ENCODE measurements around the gene CACNA2D4. TPM values are rescaled to one million over a fixed set of nuclear protein-coding genes. Genes with fewer than 3 reads are reported as not detected.

The CACNA2D4 gene
- total RNA-seq, 1 experiment from 2014 or later = 1.7 TPM

GRCh38 chr12:1779783-1780182, 138.7 kb downstream of the CACNA2D4 start:
- H4K20me1 ChIP-seq (ENCODE audit: insufficient read depth) = no peaks in the 10 kb centered on the region
- H2AFZ ChIP-seq (ENCODE audit: low read depth, low read length, poor library complexity, severe bottlenecking) = no peak overlapping the region
- H3K4me3 ChIP-seq (replicated peaks in 1 of 2; ENCODE audit: low read depth in 1 of 2, low read length in 2 of 2) = no peak overlapping the region
- no peak overlapping the region for H3K27ac ChIP-seq (ENCODE audit: low read depth, low read length)
- ChIA-PET RAD21 (ENCODE audit: low non-redundant PET in 1 of 2, low total read pairs in 2 of 2, uncharacterized antibody in 2 of 2, unreplicated experiment in 2 of 2) (no interaction called here), POLR2A (no interaction called here), CTCF (no interaction called here)
- no peaks in the 10 kb centered on the region for H3K9me2 ChIP-seq (ENCODE audit: insufficient read depth)
- BruUV-seq (replicated peaks) = no TSS peak
- TF ChIP-seq TCF7L2 (IDR thresholded peaks at IDR 0.05; ENCODE audit: borderline replicate concordance, extremely low read depth, insufficient read depth, insufficient read length) (no peak), ELF1 (IDR thresholded peaks at IDR 0.05; ENCODE audit: borderline replicate concordance, low read depth) (no peak), POLR2A (IDR thresholded peaks at IDR 0.05; ENCODE audit: borderline replicate concordance, extremely low read depth, insufficient read depth, insufficient read length) (no peak), ZNF274 (IDR thresholded peaks at IDR 0.05; ENCODE audit: low read depth, low read length) (no peak), RAD21 (IDR thresholded peaks at IDR 0.05; ENCODE audit: low read depth) (no peak), EZH2phosphoT487 (IDR thresholded peaks at IDR 0.05; ENCODE audit: borderline replicate concordance) (no peak), SP1 (IDR thresholded peaks at IDR 0.05; ENCODE audit: low read depth) (no peak), FOSL1 (IDR thresholded peaks at IDR 0.05; ENCODE audit: low read depth) (no peak), POLR2AphosphoS5 (IDR thresholded peaks at IDR 0.05; ENCODE audit: low read depth, low read length) (no peak), SRF (IDR thresholded peaks at IDR 0.05; ENCODE audit: low read depth) (no peak), SIN3A (IDR thresholded peaks at IDR 0.05; ENCODE audit: low read depth) (no peak)
- TF ChIP-seq, protein P1, sequence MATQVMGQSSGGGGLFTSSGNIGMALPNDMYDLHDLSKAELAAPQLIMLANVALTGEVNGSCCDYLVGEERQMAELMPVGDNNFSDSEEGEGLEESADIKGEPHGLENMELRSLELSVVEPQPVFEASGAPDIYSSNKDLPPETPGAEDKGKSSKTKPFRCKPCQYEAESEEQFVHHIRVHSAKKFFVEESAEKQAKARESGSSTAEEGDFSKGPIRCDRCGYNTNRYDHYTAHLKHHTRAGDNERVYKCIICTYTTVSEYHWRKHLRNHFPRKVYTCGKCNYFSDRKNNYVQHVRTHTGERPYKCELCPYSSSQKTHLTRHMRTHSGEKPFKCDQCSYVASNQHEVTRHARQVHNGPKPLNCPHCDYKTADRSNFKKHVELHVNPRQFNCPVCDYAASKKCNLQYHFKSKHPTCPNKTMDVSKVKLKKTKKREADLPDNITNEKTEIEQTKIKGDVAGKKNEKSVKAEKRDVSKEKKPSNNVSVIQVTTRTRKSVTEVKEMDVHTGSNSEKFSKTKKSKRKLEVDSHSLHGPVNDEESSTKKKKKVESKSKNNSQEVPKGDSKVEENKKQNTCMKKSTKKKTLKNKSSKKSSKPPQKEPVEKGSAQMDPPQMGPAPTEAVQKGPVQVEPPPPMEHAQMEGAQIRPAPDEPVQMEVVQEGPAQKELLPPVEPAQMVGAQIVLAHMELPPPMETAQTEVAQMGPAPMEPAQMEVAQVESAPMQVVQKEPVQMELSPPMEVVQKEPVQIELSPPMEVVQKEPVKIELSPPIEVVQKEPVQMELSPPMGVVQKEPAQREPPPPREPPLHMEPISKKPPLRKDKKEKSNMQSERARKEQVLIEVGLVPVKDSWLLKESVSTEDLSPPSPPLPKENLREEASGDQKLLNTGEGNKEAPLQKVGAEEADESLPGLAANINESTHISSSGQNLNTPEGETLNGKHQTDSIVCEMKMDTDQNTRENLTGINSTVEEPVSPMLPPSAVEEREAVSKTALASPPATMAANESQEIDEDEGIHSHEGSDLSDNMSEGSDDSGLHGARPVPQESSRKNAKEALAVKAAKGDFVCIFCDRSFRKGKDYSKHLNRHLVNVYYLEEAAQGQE (IDR thresholded peaks at IDR 0.05; ENCODE audit: low read depth) = no peak
- TF ChIP-seq, protein P2, sequence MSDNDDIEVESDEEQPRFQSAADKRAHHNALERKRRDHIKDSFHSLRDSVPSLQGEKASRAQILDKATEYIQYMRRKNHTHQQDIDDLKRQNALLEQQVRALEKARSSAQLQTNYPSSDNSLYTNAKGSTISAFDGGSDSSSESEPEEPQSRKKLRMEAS (IDR thresholded peaks at IDR 0.05) = no peak
- TF ChIP-seq, protein P3, sequence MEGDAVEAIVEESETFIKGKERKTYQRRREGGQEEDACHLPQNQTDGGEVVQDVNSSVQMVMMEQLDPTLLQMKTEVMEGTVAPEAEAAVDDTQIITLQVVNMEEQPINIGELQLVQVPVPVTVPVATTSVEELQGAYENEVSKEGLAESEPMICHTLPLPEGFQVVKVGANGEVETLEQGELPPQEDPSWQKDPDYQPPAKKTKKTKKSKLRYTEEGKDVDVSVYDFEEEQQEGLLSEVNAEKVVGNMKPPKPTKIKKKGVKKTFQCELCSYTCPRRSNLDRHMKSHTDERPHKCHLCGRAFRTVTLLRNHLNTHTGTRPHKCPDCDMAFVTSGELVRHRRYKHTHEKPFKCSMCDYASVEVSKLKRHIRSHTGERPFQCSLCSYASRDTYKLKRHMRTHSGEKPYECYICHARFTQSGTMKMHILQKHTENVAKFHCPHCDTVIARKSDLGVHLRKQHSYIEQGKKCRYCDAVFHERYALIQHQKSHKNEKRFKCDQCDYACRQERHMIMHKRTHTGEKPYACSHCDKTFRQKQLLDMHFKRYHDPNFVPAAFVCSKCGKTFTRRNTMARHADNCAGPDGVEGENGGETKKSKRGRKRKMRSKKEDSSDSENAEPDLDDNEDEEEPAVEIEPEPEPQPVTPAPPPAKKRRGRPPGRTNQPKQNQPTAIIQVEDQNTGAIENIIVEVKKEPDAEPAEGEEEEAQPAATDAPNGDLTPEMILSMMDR (IDR thresholded peaks at IDR 0.05 in 2 of 3, conservative IDR thresholded peaks at IDR 0.05 in 1 of 3; ENCODE audit: borderline replicate concordance in 1 of 3, insufficient read depth in 1 of 3, low read depth in 2 of 3, low read length in 2 of 3) = no peak
- TF ChIP-seq, protein P4, sequence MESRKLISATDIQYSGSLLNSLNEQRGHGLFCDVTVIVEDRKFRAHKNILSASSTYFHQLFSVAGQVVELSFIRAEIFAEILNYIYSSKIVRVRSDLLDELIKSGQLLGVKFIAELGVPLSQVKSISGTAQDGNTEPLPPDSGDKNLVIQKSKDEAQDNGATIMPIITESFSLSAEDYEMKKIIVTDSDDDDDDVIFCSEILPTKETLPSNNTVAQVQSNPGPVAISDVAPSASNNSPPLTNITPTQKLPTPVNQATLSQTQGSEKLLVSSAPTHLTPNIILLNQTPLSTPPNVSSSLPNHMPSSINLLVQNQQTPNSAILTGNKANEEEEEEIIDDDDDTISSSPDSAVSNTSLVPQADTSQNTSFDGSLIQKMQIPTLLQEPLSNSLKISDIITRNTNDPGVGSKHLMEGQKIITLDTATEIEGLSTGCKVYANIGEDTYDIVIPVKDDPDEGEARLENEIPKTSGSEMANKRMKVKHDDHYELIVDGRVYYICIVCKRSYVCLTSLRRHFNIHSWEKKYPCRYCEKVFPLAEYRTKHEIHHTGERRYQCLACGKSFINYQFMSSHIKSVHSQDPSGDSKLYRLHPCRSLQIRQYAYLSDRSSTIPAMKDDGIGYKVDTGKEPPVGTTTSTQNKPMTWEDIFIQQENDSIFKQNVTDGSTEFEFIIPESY (IDR thresholded peaks at IDR 0.05; ENCODE audit: extremely low read depth, insufficient replicate concordance, low read length) = no peak
- peaks cover 2 to 10% of the 10 kb centered on the region in 2 experiments; a peak in 2 of 4 replicates for H3K4me1 ChIP-seq (ENCODE audit: control insufficient read depth in 1 of 2, insufficient read depth in 2 of 2, low read length in 2 of 2)
- no peak overlapping the region for H3K9ac ChIP-seq (ENCODE audit: low read length)
- intact Hi-C loops (cut with micrococcal nuclease) = no loop called here
- H3K4me2 ChIP-seq (ENCODE audit: low read length) = no peak overlapping the region
- H3K27me3 ChIP-seq (ENCODE audit: insufficient read depth, low read length) = no peaks in the 10 kb centered on the region
- H3K36me3 ChIP-seq (ENCODE audit: control insufficient read depth in 1 of 2, insufficient read depth in 2 of 2, low read length in 2 of 2) = peaks cover 9 to 12% of the 10 kb centered on the region in 2 experiments
- ATAC-seq (no peak), DNase-seq (ENCODE audit: low read depth, low spot score) (no peak)
- H3K79me2 ChIP-seq (ENCODE audit: insufficient read depth, low read length) = peaks cover 36% of the 10 kb centered on the region
- no peaks in the 10 kb centered on the region for H3K9me3 ChIP-seq (ENCODE audit: control insufficient read depth in 1 of 2, insufficient read depth in 1 of 2, low read depth in 1 of 2, low read length in 2 of 2)
